Eye (tissue), 1 donor: ENCODE results near the gene NXF1.
"Not testable (repeated sequence)": the region's sequence is repeated elsewhere in the genome, so short reads cannot be mapped to it uniquely, and the experiment has no call there.

Experiments
- DNase-seq: peaks from one replicate; pipeline ENCODE4 v3.0.0-alpha.2; 2015

NXF1 gene

DNA sequence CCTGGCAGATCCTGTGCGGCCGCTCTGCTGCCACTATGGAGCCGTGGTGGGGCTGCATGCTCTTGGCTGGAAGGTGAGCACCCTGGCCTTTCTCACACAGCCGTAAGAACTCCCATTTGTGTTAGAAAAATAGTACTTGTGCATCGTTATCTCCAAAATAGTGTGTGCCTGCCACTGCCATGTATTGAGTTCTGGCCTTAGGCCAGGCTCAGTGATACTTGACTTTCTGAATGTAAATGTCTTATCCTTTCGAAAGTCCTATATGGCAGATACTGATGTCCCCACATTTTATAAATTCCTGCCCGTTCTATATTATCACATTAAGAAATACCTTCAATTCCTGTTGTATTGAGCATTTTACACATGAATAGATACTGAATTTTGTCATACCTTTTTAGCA is 22.5 kb downstream of the NXF1 start:
- DNase-seq: no peak

DNA sequence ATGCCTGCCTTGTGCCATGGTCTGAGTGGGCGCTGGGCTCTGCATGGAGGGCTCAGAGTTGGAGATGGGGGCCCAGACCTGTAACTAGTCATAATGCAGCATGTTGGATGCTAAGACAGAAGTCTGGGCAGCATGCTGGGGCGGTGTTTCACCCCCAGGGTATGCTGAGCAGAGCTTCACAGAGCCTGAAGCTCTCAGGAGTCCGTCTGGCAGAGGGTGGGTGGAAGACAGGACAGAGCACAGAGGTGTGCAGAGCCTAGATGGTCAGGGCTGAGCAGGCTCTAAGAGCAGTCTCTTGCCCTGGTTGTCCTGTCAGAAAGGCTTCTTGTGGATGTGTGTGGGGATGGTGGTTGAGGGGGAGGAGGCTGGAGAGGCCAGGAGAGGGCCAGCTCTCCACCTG is 26.8 kb downstream of the NXF1 start:
- DNase-seq: no peak

DNA sequence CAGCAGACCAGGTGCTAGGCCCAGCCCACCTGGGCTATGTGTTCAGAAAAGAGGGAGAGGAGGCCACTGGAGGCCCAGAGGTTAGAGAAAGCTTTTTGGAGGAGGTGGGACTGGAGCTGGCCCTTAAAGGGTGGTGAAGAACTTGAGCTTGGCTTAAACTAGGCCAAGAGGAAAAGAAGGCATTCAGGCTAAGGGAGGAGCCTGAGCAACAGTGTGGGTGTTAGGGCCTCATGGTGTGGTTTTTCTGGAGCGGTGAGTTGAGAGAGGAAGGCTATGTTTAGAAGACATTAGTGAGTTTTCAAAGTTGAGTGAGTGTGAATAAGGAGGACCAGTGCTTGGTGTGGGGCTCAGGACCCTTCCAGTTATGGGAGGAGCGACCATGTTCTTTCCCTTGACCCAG is 27.9 kb downstream of the NXF1 start:
- DNase-seq: no peak

DNA sequence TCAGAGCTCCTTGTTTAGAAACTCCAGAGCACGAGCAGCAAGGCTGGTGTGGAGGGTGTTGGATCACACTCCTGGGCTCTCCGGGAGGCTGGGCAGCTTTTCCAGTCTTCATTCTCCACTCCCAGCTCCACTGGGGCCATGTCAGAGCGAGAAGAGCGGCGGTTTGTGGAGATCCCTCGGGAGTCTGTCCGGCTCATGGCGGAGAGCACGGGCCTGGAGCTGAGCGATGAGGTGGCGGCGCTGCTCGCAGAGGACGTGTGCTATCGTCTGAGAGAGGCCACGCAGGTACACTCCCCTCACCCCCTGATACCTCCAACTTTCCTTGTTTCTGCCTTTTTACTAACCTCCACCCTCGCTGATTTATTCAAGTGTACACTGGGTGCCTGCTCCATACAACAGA is 29.6 kb downstream of the NXF1 start:
- DNase-seq: no peak

DNA sequence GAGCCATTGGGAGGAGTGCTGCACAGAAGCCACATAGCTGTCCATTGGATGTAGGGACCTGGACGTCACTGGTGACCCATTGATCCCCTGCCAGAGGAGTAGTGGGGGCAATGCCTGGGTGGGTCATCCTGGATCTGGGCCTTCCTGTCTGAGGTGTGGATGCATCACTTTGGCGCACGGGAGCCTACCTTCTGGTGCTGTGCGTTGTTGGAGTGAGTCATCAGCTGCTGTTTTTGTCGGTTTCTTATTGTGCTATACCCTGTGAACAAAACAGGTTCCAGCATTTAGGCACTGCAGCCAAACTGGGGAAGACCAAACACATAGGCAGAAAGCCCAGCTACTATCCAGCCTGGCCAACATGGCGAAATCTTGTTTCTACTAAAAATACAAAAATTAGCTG is 30.8 kb downstream of the NXF1 start:
- no peak for DNase-seq

DNA sequence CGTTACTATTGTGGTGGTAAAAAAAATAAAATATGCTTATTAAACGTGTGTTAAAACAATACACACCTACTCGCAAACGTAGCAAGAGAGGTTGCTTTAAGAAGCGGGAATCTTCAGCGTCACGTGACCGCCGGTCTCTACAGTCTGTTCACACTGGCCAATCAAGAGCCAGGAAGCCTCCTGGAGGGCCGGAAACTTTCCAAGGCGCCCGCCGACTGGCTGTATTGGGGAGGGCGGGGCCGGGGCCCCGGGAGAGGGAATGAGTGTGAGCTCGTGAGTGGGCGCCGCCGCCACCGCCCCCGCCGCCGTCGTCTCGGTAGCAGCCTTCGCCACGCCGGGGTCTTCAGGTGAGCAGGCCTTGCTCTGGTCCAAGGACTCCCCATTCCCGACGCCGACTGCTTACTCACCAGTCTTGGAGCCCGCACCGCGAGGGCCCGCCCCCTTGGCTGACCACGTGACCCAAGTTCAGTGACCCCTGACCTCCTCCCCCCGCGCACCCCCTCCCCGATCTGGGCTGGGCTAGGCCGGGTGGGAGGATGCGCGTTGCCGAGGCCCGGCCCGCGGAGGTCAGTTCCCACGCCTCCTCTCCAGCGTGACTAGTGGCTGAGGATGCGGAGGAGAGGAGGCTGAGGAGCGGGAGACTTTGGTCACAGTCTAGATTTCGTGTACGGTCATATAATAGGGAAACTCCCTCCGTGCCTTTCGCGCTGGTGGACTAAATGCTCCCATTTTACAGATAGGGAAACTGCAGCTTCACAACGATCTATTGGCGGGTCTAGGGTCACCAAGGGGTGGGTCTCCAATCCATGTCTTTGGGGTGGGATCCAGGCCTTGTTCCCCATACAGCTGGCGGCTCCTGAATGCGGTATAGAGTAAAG is 33.9 kb downstream of the NXF1 start, which contains the start of gene TAF6L:
Gene TAF6L, plus strand, starts transcription at position 253 of the 878 bp plus-strand sequence. CDS start 4,388 bp downstream, outside the sequence.
- DNase-seq: peak; percentile 98

DNA sequence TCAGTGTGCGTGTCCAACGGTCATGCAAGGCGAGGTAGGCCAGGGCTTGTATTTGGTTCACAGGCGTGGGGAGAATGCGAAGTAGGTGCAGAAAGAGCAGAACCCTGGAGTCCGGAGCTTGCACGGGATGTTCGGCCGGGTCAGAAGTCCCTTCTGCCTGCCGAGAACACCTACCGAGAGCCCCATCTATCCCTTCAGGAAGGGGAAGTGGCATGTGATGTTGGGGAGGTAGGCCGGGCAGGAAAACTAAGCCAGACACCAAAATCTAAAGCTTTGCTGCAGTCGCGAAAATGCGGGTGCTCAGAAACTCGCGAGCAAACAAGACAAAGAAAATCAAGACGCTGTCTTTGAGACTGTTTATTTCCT is 34.5 kb downstream of the NXF1 start:
- no peak for DNase-seq

DNA sequence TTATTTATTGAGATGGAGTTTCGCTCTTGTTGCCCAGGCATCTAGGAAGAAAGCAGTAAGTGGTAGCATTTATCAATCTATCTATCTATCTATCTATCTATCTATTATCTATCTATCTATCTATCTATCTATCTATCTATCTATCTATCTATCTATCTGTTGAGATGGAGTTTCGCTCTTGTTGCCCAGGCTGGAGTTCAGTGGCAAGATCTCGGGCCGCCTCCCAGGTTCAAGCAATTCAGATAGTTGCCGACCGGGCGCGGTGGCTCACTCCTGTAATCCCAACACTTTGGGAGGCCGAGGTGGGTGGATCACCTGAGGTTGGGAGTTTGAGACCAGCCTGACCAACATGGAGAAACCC is 44.4 kb downstream of the NXF1 start:
- DNase-seq: peak; percentile 11

DNA sequence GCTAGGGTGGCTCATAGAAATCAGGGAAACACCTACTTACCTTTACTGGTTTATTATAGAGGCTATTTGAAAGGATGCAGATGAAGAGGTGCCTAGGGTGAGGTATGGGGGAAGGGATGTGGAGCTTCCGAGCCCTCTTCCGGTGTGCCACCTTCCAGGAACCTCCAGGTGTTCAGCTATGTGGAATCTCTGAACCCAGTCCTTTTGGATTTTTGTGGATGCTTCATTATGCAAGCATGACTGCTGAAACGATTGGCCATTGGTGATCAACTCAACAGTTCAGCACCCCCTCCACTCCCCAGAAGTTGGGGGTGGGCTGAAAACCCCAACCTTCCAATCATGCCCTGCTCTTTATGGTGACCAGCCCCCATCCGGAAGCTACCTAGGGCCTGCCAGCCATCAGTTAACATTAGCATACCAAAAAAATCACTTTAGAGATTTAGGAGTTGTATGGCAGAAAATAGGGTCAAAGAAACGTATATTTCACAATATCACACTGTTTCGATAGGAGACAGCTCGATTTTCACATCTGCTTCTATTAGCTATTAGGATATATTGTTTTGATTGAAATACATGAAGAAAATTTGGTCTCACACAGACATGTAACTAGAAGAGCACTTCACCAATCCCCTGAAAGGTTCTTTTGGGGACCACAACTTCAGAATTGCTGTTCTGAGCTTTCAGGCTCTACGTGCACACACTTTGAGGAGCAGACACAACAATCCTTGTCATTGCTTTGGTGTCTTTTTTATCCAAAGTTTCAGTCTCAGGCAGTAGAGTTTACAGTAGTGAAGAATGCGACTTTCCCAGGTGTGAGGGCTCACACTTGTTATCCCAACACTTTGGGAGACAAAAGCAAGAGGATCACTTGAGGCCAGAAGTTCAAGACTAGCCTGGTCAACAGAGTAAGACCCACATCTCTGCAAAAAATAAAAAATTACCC is 47.1 kb downstream of the NXF1 start:
- DNase-seq: no peak

DNA sequence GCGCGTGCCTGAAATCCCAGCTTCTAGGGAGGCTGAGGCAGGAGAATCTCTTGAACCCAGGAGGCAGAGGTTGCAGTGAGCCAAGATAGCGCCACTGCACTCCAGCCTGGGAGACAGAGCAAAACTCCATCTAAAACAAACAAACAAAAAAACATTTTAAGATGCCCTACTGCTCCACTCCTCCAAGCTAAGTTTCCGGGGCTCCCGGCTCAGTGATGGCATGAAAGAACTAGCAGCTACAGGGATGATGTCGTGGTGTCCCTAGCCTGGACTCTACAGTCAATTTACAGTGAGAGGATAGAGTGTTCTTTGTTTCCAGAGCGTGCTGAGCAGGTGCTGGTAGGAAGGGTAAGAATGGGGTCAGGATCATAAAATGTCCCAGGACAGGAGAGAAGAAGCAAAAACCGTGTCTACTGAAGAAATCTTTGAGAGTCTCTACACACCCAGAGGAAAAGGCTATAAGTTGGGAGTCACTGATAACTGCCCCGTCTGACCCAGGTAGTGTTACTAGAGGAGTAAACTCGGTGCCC is 50.1 kb downstream of the NXF1 start:
- DNase-seq: no peak

DNA sequence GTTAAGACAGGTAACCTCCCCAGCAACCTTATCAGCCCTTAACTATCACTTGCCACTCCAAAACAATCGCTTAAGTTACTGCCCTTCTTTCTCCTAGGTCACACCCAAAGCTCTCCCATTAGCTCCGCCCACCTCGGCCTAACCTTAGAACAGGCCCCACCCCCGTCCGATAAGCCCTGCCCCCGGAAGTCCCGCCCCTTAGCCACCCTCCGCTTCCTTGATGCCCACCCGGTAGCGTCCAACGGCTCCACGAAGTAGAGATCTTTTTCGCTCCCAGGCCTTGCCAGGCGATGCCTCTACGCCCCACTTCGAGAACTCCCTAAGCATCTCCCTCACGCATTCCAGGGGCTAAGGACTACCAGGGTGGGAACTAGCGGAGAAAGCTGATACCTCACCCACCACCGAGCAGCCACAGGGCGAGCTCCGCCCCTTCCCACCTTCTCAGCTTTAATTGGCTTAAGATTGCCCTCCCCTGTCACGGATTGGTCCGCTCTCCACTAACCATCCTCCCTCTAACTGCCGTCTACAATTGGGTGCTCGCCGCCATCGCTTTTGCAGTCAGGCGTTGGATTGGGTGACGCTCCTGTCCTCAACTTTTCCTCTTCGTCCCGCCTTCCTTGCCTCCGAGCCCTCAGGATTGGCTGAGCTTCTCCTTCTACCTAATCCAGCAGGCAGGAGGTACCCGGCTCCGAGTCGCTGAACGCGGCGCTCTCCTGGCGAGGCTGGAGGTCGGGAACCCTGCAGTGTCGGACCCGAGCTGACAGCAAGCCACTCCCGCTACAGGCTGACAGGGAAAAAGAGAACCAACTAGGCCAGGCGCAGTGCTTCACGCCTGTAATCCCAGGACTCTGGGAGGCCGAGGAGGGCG is 51.3 kb downstream of the NXF1 start, which contains the start of gene ZBTB3:
Gene ZBTB3, minus strand, starts transcription at position 425 of the 868 bp plus-strand sequence. CDS start 496 bp downstream, outside the sequence.
- peak; percentile 99 for DNase-seq

DNA sequence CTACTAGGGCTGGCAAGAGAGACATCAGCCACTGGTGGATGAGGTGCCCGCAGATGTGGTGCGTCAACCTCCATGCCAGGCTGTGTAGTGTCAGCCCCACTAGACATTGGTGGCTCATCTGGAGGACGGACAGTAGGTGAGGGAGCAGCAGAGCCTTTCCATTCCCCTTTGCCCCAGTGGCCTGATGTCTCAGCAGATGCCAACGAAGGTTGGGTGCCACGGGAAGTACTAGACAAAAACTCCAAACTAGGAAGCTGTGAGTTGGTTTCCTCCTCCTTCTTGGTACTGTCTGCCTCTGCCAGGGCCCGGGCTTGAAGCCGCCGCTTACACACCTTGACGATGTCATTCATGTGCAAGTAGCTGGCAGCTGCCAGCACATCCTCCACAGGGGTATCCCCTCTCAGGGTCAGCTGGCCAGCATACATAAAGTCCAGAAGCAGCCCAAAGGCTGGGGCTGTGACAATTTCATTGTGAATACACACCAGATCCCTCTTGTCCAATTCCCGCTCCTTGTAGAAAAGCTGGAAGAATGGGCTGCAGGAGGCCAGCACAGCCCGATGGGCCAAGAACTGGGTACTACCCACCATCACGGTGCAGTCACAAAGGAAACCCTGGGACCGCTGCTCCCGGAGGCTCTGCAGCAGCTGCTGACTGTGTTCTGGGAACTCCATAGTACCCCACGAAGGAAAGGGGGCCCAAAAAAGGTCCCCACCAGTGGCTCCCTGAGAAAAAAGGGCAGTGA is 52.1 kb downstream of the NXF1 start:
- no peak for DNase-seq

DNA sequence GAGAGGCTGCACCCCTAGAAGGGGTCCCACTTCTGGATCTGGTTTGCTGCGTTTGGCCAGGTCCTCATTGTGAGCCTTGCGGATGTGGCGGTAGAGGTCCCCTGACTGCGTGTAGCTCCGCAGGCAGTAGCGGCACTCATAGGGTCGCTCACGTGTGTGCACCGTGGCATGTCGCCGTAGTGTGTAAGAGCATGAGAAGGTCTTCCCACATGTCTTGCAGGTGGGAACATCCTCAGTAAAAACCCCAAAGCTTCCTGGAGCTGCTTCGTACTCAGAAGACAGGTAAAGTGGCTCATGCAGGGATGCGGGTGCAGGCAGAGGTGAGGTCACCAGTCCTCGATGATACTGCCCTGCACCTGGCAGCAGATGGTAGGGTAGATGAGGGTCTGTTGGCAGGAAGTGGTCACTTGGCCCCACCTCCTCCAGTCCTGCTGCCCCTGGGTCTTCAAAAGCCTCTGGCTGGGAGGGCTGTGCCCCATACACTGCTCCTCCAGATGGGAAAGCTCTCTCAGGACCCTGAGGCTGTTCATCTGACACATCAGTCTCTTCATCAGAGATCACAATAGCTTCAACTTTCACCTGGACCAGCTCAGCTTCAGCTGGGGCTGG is 53.0 kb downstream of the NXF1 start:
- no peak for DNase-seq

DNA sequence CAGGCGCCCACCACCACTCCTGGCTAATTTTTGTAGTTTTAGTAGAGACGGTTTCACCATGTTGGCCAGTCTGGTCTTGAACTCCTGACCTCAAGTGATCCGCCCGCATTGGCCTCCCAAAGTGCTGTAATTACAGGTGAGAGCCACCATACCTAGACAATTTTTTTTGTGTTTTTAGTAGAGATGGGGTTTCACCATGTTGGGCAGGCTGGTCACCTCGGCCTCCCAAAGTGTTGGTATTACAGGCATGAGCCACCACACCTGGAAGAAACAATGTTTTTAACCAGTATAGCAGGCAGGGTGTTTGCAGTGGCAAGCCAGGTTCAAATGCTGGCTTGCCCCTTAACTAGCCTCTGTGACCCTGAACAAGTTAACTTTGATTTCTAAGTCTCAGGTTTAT is 55.3 kb downstream of the NXF1 start:
- not testable (repeated sequence) for DNase-seq

DNA sequence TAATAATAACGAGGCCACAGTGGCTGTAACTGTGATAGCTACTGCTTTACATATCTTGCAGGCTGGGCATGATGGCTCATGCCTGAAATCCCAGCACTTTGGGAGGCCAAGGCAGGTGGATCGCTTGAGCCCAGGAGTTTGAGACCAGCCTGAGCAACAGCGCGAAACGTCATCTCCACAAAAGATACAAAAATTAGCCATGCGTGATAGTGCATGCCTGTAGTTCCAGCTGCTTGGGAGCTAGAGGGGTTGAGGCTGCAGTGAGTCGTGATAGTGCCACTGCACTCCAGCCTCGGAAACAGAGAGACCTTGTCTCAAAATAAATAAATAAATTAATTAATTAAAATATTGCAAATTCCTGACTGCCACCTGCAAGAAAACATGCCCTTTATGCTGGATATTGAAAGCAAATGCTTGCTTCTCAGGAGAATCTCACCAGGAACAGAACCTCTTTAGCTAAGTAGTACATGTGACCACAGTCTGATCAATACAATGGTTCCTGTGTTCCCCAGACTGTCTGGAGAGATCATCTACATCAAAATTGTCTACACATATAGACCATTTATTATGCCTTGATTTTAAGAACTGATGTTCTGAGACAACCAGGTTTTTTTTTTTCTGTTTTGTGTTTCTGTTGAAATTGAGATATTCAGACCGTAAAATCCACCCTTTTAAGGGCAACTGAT is 57.6 kb downstream of the NXF1 start:
- DNase-seq: peak; percentile 57
